Measurements from ENCODE around the gene MYBPC3.

The MYBPC3 gene

GRCh38 chr11:47383071-47383470 lies 30.6 kb upstream of the MYBPC3 start:
- H3K36me3 ChIP-seq (ENCODE audit: insufficient read depth, low read length) = no peaks in the 10 kb centered on the region
- no peak overlapping the region for H3K4me3 ChIP-seq (ENCODE audit: low read length, poor library complexity, severe bottlenecking)
- H3K9me3 ChIP-seq (ENCODE audit: insufficient read depth, low read depth, low read length) = no peaks in the 10 kb centered on the region
- no peaks in the 10 kb centered on the region for H4K20me1 ChIP-seq (ENCODE audit: insufficient read depth, low read length, poor library complexity, severe bottlenecking)
- H3K27me3 ChIP-seq (ENCODE audit: insufficient read depth, low read length, poor library complexity, severe bottlenecking) = no peaks in the 10 kb centered on the region
- TF ChIP-seq EZH2phosphoT487 (IDR thresholded peaks at IDR 0.05; ENCODE audit: borderline replicate concordance) = no peak
- TF ChIP-seq, protein P1, sequence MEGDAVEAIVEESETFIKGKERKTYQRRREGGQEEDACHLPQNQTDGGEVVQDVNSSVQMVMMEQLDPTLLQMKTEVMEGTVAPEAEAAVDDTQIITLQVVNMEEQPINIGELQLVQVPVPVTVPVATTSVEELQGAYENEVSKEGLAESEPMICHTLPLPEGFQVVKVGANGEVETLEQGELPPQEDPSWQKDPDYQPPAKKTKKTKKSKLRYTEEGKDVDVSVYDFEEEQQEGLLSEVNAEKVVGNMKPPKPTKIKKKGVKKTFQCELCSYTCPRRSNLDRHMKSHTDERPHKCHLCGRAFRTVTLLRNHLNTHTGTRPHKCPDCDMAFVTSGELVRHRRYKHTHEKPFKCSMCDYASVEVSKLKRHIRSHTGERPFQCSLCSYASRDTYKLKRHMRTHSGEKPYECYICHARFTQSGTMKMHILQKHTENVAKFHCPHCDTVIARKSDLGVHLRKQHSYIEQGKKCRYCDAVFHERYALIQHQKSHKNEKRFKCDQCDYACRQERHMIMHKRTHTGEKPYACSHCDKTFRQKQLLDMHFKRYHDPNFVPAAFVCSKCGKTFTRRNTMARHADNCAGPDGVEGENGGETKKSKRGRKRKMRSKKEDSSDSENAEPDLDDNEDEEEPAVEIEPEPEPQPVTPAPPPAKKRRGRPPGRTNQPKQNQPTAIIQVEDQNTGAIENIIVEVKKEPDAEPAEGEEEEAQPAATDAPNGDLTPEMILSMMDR (conservative IDR thresholded peaks at IDR 0.05; ENCODE audit: low read length) = no peak
- no peaks in the 10 kb centered on the region for H3F3A ChIP-seq (ENCODE audit: low read depth)
- no peaks in the 10 kb centered on the region; the same call in 1 of the 2 replicates for H3K9me2 ChIP-seq (replicated peaks; ENCODE audit: low read depth, low read length)
- H3K4me2 ChIP-seq (ENCODE audit: low read depth, low read length, poor library complexity, severe bottlenecking) = no peak overlapping the region
- peak overlapping the region; percentile 55; the same call in 1 of the 2 replicates for H2AFZ ChIP-seq (ENCODE audit: low read length)
- no peak overlapping the region for H3K9ac ChIP-seq (ENCODE audit: low read depth, low read length, poor library complexity, severe bottlenecking)
- peaks cover 18% of the 10 kb centered on the region for H3K4me1 ChIP-seq (ENCODE audit: insufficient read depth, low read length, poor library complexity, severe bottlenecking)
- H3K79me2 ChIP-seq (ENCODE audit: insufficient read depth, low read length) = no peaks in the 10 kb centered on the region

GRCh38 chr11:47380078-47380477 lies 27.6 kb upstream of the MYBPC3 start:
- H4K20me1 ChIP-seq (ENCODE audit: insufficient read depth, low read length, poor library complexity, severe bottlenecking) = no peaks in the 10 kb centered on the region
- no peak overlapping the region for H2AFZ ChIP-seq (ENCODE audit: low read length)
- TF ChIP-seq, protein P1 (conservative IDR thresholded peaks at IDR 0.05; ENCODE audit: low read length) = no peak
- no peak for TF ChIP-seq EZH2phosphoT487 (IDR thresholded peaks at IDR 0.05; ENCODE audit: borderline replicate concordance)
- H3K9me3 ChIP-seq (ENCODE audit: insufficient read depth, low read depth, low read length) = no peaks in the 10 kb centered on the region
- H3K4me3 ChIP-seq (ENCODE audit: low read length, poor library complexity, severe bottlenecking) = no peak overlapping the region
- no peaks in the 10 kb centered on the region for H3K27me3 ChIP-seq (ENCODE audit: insufficient read depth, low read length, poor library complexity, severe bottlenecking)
- no peaks in the 10 kb centered on the region; the same call in 1 of the 2 replicates for H3K9me2 ChIP-seq (replicated peaks; ENCODE audit: low read depth, low read length)
- H3K4me2 ChIP-seq (ENCODE audit: low read depth, low read length, poor library complexity, severe bottlenecking) = no peak overlapping the region
- H3F3A ChIP-seq (ENCODE audit: low read depth) = no peaks in the 10 kb centered on the region
- peaks cover 18% of the 10 kb centered on the region for H3K4me1 ChIP-seq (ENCODE audit: insufficient read depth, low read length, poor library complexity, severe bottlenecking)
- no peaks in the 10 kb centered on the region for H3K79me2 ChIP-seq (ENCODE audit: insufficient read depth, low read length)
- H3K36me3 ChIP-seq (ENCODE audit: insufficient read depth, low read length) = no peaks in the 10 kb centered on the region
- H3K9ac ChIP-seq (ENCODE audit: low read depth, low read length, poor library complexity, severe bottlenecking) = no peak overlapping the region

- TF ChIP-seq, protein P1 (conservative IDR thresholded peaks at IDR 0.05; ENCODE audit: low read length) = no peak
- TF ChIP-seq EZH2phosphoT487 (IDR thresholded peaks at IDR 0.05; ENCODE audit: borderline replicate concordance) = no peak
- no peaks in the 10 kb centered on the region for H3K27me3 ChIP-seq (ENCODE audit: insufficient read depth, low read length, poor library complexity, severe bottlenecking)
- H3K9me3 ChIP-seq (ENCODE audit: insufficient read depth, low read depth, low read length) = no peaks in the 10 kb centered on the region
- no peaks in the 10 kb centered on the region; the same call in 1 of the 2 replicates for H3K9me2 ChIP-seq (replicated peaks; ENCODE audit: low read depth, low read length)
- no peak overlapping the region for H2AFZ ChIP-seq (ENCODE audit: low read length)
- H3K79me2 ChIP-seq (ENCODE audit: insufficient read depth, low read length) = no peaks in the 10 kb centered on the region
- peaks cover 19% of the 10 kb centered on the region for H3K4me1 ChIP-seq (ENCODE audit: insufficient read depth, low read length, poor library complexity, severe bottlenecking)
- no peak overlapping the region for H3K4me2 ChIP-seq (ENCODE audit: low read depth, low read length, poor library complexity, severe bottlenecking)
- no peaks in the 10 kb centered on the region for H3F3A ChIP-seq (ENCODE audit: low read depth)
- H3K36me3 ChIP-seq (ENCODE audit: insufficient read depth, low read length) = no peaks in the 10 kb centered on the region
- no peaks in the 10 kb centered on the region for H4K20me1 ChIP-seq (ENCODE audit: insufficient read depth, low read length, poor library complexity, severe bottlenecking)
- H3K4me3 ChIP-seq (ENCODE audit: low read length, poor library complexity, severe bottlenecking) = no peak overlapping the region
- no peak overlapping the region for H3K9ac ChIP-seq (ENCODE audit: low read depth, low read length, poor library complexity, severe bottlenecking)
Observed at GRCh38 chr11:47379317-47379716, 26.8 kb upstream of the MYBPC3 start.

Data from Loucy (cell line).